AML-193 (cell line): Measurements from ENCODE around the gene GIT2.
"Not testable (repeated sequence)": the region's sequence is repeated elsewhere in the genome, so short reads cannot be mapped to it uniquely, and the experiment has no call there.

ENCODE experiments used
- DNase-seq, 2 experiments: peaks; one replicate each; lab custom pipeline; 2025; lab: John Stamatoyannopoulos, UW

The GIT2 gene, protein sequence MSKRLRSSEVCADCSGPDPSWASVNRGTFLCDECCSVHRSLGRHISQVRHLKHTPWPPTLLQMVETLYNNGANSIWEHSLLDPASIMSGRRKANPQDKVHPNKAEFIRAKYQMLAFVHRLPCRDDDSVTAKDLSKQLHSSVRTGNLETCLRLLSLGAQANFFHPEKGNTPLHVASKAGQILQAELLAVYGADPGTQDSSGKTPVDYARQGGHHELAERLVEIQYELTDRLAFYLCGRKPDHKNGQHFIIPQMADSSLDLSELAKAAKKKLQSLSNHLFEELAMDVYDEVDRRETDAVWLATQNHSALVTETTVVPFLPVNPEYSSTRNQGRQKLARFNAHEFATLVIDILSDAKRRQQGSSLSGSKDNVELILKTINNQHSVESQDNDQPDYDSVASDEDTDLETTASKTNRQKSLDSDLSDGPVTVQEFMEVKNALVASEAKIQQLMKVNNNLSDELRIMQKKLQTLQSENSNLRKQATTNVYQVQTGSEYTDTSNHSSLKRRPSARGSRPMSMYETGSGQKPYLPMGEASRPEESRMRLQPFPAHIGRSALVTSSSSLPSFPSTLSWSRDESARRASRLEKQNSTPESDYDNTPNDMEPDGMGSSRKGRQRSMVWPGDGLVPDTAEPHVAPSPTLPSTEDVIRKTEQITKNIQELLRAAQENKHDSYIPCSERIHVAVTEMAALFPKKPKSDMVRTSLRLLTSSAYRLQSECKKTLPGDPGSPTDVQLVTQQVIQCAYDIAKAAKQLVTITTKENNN

DNA sequence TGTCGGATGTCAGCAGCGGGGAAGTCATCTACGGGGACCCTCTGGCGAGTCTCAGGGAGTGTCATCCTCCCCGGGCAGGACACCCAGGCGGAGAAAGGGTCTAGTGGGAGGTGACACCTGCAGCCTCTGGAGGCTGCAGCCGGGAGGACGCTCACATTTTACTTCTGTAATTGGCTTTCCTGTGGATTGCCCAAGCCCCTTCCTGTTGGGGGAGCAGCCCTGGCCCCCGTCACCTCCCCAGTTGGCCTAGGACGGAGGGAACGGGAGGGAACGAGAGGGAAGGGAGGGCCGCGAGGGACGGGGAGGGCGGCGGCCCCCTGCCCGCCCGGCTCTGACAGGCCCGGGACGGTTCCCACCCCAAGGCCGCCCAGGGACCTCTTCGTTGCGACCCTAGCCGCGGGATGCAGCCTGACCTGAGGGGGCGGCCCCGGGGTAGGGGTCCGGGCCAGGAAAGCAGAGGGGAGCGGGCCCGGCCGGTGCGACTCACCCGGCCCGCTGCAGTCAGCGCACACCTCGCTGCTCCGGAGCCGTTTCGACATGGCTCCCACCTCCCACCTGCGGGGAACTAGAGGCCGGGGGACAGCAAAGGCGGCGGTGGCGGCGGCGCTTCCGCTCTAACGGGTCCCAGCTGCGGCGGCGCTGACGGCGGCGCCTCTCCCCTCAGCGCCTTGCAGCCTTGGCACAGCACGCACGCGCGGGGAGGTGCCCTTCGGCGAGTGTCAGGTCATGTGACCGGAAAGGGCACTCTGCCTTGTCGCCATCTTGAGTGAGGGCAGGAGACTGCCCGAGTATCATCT, at the start of gene GIT2:
Gene GIT2 (minus strand): TSS at position 683 of the 797 bp plus-strand sequence. CDS start 144 bp downstream, at position 539.
- peak; percentile 85 to 86 for DNase-seq

DNA sequence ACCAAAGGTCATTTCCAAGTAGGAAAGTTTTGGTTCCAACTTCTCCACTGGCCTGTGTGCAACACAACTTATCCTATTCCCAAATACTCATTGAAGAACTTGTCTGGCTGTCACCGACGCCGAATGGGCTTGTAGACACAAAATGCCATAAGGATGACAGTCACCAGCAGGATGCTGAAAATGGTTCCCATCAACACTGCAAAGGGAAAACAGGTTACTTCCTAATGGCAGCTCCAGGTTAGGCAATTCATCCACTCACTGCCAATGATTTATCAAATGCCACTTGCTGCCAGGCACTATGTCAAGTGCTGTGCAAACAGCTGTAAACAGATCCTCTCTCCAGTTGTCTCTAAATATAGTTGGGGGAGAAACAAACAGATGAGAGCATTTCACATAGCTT, 46.1 kb upstream of the GIT2 start:
- no peak for DNase-seq

DNA sequence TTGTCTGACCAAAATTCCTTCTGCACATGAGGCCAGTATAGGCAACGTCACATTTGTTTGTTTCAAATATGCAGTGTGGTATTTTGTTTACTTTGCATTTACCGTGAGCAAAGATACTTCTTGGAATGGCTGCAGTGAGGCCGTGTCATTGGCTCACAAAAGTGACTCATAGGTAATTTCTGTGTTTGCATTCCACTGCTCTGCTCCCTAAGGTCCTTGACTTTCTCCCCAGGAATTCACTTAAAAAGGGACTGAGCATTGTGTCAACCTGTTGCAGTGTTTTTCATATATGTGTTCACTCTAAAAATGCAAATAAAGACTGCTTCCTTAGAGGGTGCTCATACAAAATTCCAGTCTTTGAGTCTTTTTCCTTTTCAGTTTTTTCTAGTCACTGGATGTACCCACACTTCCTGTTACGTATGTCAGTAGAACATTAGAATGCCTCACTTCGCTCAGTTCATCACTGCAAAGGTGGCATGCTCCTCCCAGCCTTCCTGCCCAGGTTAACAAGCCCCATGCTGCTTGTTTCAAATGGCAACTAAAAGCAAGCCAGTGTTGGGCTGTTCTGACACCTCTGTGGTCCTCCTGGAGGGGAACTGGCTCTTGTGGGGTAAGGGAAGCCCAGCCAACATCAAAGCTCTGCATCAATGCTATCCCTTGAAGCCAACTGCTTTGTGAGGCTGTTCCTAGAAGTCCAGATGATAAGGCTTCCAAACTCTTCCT, 43.1 kb upstream of the GIT2 start:
- DNase-seq = no peak

DNA sequence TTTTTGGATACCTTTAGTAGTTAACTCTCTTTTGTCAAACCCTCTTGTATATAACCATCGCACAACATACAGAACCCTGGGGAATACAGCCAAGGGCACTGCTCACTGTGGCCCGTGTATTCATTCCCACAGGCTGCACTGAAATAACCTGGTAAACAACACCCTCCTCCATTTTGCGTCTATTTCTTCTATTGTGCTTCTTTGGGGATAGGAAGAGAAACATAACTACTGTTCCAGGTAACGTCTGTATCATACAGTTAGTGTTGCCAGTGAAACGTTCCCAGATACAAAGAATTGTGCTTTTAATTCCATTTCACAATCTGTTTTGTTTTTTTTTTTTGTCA, 42.5 kb upstream of the GIT2 start:
- no peak for DNase-seq

DNA sequence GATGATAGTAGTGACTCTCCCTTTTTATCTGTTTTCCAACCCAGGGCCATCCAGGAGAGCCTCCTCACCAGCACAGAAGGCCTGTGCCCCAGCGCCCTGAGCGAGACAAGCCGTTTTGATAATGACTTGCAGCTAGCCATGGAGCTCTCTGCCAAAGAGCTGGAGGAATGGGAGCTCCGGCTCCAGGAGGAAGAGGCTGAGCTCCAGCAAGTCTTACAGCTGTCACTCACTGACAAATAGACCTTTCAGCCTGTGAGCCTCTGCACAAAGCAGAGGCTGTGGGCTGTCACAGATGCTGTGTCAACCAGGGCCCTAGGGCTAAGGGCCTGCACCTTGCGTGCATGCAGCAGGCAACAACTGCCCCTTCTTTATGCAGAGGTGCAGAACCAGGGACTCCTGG, 41.1 kb upstream of the GIT2 start:
- no peak for DNase-seq

DNA sequence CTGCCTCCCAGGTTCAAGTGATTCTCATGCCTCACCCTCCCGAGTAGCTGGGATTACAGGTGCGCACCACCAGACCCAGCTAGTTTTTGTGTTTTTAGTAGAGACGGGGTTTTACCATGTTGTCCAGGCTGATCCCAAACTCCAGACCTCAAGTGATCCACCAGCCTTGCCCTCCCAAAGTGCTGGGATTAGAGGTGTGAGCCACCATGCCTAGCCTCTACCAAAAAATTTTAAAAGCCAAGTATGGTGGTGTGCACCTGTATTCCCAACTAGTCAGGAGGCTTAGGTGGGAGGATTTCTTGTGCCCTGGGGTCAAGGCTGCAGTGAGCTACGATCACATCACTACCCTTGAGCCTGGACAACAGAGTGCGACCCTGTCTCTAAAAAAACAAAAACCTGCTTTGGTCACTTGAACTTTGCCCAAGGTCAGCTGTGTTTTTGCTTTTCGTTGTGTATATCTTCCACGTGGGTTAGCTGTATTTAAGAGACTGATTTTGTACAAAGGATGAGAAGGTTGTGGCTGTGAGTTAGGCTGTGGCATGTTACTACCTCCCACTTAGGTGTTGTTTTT, 39.5 kb upstream of the GIT2 start:
- DNase-seq = no peak

DNA sequence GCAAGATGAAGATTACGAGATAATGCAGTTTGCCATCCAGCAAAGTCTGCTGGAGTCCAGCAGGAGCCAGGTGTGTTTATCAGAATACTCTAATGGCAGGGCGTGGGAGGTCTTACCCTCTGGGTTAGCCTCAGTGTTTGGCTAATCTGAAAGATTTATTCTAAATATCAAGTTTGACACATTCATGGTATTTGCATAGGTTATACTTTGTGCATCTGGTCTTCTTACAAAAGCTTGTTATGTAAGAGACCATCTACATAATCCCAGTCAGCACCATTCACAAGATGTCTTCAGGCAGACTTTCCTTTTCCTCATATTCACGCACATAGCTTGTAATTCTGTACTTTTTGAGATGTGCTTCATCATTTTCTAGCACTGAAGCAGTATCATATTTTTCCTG, 37.7 kb upstream of the GIT2 start:
- DNase-seq = no peak

DNA sequence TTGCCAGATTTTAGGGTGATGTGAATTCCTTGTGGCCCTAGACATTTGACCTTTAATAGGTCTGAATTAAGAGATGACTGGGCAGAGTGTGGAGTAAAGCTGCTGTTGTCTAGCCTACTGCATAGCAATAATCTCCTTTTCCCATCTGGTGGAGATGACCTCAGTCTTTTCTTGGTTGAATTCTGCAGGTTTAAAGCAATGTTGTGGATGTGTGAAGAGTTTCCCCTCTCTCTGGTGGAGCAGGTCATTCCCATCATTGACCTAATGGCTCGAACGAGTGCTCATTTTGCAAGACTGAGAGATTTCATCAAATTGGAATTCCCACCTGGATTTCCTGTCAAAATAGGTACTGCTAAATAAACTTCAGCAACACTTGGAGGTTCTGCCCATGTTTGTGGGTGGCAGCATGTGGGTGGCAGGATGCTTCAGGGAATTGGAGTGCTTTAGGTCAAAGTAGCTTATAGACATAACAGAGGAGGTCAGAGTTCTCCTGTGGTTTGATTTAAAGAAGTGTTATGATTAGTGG, 33.2 kb upstream of the GIT2 start:
- DNase-seq = no peak

DNA sequence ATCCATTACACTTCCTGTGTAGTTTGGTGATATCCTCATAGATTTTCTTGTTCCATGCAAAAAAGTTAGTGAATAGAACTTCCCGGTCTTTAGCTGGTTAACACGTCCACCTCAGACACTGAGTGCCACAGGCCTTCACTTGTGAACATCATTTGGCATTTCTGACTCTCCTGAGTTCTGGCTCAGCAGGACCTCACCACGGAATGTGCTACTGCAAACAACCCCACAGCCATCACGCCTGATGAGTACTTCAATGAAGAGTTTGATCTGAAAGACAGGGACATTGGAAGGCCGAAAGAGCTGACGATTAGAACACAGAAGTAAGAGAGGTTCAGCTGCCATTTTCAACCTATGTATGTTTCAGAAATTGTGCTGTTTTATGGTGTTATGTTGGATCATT, 32.2 kb upstream of the GIT2 start:
- no peak for DNase-seq

DNA sequence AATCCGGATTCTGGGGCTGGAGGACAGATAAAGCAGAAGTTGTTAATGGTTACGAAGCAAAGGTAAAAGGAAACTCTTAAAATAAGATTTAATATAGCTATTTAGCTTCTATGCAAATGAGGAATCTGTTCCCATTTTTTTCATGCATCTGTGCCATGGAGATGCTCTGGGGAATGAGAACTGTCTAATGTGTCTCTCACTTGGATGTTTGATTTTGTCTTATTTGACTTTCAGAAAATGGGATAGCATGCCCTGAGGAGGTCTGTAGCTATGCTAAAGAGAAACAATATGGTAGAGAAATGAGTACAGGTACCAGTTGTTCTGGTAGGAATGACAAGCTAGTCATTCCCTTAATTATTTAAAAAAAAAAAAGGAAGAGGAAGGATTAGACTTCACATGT, 27.9 kb upstream of the GIT2 start:
- no peak for DNase-seq

DNA sequence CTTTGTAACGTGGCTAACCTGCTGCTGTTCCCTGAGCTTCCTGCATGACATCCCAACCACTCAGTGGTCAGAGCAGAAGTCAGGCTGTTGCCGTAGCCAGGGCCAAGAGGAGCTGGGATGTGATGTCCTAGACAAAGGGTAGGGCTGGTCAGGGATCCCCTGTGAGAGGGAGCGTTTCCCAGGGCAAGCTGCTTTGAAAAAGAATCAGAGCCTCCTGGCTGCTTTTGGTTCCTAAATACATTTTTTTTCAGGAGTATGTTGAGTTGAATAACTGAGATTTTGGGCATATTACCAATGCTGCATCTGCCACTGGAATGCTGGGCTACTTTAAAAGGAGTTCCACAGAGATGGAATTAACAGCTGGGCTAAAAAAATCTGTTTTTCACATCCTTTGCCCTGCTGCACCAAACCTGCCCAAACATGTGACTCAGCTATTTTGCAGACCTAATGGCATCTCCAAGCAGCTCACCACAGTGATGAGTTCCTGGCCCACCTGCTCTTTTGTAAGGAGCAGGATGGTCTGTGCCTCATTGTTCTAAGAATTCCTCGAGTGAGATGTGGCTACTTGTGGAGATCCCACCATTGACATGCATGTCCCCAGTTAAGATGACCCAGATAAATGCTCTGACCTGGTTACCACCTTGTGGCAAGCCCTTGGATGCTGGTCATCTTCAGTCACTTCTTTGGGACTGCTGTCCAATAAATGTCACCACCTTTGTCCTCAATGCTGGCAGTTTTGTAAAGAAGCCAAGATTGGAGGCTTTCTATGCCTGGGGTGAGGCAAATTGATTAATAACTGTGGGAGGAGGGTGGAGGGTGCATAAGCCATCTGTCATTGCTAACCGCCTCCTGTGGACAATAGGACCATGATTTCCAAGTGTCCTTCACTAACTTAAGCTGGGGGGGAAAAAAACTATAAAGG, 27.2 kb upstream of the GIT2 start:
- no peak for DNase-seq

DNA sequence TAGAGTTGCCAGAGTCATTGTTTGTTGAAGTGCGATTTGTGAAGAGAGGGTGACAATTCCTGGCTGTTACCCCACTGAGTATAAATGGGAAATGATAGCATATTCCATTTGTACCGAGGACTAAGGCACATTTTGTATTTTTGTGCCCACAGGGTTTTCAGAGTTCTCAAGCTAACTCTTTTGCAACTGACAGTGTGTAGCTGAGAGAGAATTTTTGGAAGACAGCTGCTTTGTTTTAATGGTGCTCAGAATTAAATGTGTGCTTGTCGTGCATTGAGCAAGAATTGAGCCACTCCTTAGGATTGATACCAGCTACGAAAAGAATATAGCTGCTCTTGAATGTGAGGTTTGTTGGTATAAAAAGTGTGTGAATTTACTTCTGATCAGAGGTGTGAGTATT, 24.8 kb upstream of the GIT2 start:
- DNase-seq = no peak

DNA sequence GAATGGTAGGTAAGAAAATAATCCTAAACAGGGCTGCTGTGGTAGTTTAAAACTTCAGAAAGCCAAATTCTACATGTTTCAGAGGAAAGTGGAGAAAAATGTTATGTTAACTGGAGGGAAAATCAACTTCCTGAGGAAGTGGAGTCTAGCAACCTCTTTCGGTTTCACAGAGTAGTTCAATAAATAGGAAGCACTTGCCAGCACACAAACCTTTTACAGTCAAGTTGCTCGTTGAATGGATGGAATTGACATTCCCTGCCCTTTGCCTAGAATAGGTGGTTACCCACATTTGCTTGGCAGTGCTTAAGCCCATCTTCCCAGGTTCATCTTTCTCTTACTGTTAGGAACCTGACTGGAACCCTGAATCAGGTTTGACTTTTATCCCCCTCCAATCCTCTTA, 19.0 kb upstream of the GIT2 start:
- peak; percentile 19 to 33 for DNase-seq

DNA sequence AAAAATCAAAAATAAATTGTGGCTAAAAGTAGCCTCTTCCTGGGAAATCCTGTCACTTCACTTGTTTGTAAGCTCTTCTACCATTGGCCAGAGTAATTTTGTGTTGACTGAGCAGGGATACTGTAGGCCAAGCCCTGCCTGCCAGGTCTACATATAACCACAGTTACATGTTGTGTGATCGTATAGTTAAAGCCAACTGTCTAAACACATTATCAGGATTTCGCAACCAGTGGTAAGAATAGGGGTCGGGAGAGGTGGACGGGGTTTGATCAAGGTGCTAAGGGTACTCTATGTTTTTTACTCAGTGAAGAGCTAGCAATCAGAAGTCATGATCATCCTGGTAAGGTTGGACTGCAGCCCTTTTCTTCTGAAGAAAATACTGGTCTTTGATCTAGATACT, 16.5 kb upstream of the GIT2 start:
- no peak for DNase-seq

DNA sequence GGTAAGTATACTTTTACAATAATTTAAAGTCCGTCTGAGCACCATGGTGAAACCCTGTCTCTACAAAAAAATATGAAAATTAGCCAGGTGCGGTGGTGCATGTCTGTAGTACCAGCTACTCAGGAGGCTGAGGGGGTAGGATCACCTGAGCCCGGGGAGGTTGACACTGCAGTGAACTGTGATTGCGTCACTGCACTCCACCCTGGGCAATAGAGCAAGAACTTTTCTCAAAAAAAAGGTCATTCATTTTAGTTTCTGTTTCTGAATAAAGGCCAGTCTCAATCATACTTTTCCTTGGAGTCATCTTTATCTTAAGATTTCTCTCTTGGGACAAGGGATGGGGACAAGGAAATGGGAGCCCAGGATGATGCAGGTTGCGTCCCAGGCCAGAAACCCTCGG, 16.0 kb upstream of the GIT2 start:
- DNase-seq = no peak

DNA sequence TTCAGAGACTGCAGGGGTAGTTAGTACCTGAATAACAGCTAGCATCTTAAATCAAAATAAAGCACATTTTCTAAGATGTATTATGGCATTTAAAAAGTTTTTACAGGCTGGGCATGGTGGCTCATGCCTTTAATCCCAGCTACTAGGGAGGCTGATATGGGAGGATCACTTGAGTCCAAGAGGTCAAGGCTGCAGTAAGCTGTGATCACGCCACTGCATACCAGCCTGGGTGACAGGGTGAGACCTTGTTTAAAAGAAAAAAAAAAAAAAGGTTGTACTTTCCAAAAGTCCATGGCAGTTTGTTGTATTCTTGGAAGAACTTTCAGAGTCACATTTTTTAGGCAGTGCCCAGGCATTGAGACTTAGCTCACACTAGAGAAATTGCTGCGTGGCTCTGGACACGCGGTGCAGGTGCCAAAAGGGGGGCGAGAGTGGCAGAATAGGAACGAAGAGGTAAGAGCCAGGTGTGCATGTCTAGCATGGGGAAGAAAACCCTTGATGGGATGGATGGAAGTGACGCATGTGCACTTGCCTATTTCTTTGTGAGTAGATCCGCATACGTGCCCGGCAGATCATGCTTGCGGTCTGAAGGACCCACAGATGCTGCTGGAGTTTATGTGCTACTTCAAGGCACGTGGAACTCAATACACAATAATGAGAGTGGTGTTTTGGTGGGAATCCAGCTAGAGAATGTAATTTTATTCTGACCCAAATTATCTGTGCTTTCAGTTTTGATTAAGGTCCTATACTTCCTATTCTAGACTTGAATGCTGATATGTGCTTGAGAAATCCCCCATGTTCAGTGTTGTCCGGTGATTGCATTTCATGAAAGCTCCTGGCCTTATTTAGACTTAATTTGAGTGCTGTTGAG, 14.9 kb upstream of the GIT2 start:
- DNase-seq = no peak

DNA sequence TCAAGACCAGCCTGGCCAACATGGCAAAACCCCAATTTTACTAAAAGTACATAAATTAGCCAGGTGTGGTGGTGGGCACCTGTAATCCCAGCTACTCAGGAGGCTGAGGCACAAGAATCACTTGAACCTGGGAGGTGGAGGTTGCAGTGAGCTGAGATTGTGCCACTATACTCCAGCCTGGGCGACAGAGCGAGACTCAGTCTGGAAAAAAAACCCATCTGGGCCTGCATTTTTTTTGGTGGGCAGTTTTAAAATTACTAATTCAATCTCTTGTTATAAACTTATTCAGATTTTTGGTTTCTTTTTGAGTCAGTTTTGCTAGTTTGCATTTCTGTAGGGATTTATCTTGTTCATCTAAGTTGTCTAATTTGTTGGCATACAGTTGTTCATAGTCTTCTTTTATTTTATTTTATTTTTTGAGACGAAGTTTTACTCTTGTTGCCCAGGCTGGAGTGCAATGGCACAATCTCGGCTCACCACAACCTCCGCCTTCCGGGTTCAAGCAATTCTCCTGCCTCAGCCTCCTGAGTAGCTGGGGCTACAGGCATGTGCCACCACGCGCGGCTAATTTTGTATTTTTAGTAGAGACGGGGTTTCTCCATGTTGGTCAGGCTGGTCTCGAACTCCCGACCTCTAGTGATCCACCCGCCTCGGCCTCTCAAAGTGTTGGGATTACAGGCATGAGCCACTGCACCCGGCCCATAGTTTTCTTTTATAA, 12.7 kb upstream of the GIT2 start:
- not testable (repeated sequence) for DNase-seq

DNA sequence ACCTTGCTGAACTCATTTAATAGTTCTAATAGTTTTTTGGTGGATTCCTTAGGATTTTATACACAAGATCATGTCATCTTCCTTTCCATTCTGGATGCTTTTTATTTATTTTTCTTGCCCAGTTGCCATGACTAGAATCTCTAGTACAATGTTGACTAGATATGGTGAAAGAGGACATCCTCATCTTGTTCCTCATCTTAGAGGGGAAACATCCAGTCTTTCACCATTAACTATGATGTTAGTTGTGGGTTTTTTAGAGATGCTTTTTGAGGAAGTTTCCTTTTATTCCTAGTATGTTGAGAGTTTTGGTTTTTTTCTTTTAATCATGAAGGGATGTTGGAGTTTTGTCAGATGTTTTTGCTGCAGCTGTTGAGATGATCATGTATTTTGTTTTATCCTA, 11.7 kb upstream of the GIT2 start:
- peak; percentile 89 to 92 for DNase-seq

DNA sequence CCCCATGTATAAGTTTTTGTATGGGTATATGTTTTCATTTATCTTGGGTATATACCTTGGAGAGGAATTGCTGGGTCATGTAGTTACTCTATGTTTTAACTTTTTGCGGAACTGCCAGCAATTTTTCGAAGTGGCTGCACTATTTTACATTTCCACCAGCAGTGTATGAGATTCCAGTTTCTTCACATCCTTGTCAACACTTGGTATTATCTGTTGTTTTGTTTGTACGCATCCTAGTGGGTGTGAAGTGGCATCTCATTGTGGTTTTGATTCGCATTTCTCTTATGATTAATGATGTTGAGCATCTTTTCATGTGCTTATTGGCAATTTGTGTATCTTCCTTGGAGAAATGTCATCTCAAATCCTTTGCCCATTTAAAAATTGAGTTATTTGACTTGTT, 9.9 kb upstream of the GIT2 start:
- DNase-seq = no peak
